HUDEP-2 (cell line): ENCODE results near the gene C1QTNF3.
"Not testable (repeated sequence)": the region's sequence is repeated elsewhere in the genome, so short reads cannot be mapped to it uniquely, and the experiment has no call there.

ENCODE experiments used
- DNase-seq, 76 experiments: peaks; one replicate each; lab custom pipeline; 2025; ENCODE audit not compliant: unreplicated experiment in 76 of 76; lab: John Stamatoyannopoulos, UW

Gene C1QTNF3, protein sequence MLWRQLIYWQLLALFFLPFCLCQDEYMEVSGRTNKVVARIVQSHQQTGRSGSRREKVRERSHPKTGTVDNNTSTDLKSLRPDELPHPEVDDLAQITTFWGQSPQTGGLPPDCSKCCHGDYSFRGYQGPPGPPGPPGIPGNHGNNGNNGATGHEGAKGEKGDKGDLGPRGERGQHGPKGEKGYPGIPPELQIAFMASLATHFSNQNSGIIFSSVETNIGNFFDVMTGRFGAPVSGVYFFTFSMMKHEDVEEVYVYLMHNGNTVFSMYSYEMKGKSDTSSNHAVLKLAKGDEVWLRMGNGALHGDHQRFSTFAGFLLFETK

DNA sequence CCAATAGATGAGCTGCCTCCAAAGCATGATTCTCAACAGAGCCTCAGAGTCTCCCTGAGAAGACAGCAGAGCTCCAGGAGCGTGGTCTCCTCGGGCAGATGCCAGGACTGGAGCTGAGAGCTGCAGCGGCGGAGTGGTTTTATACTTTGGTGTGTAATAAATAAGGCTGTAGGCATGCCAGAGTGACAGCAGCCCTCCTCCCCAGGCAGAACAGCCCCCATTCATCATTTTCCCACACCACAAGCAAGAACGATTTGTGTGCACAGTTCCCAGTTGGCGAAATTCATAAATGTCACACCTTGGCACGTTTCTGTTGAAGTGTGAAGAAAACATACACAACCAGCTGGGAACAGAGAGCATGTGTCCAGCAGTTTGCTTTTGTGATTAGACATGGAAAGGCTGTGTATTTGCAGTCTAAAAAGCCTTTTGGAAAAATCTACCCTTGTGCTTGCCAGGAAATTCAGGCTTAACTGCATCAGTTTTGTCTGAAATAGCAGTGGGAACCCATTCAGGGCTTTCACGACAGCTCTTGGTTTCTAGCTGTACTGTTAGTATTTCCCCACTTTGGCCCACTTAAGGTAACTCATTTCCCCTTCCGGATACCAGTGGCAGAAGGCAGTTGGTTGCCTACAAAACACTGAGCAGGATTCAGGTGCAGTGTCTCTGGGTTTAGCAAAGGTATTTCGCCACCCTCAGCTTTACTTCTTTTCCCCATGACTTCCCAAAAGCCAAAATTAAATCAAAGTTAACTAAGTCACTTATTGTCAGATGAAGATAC is at the start of gene C1QTNF3:
Gene C1QTNF3 (minus strand): TSS at position 115 of the 778 bp plus-strand sequence. CDS start 88 bp downstream, at position 27.
- DNase-seq: no peak

DNA sequence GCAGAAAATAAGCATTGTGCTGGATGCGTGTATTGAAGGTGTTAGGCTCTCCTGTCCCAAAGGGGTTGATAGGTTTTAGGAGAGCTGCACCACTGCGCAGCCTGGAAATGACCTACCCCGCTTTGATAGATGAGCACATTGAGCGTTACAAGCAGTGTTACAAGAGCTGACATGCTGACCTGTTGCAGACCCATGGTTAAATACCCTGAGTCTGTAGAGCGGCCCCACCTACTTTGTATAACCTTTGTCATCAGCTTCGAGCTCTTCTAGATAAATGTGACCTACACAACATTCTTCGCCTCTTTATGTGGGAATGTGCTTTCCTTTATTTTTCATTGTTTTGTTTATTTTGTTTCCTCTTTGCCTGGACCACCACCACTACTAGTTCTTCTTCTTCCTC is 48.0 kb upstream of the C1QTNF3 start:
- not testable (repeated sequence) for DNase-seq

DNA sequence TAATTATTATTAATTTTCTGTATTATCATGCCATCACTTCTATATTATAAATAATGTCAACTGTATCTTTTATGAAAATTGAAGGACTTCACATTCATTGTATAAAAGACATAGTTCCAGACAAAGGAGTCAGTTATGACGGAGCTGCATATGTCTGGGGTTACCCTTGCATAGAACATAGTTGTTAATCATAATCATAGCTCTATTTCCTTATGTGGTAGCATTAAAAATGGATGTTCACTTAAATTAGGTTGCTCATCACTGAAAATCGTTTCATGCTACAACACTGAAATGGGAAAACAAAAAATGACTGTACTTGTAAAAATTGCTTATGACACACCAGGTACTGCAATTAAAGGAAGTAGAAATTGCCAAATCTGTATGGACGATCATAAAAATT is 46.8 kb upstream of the C1QTNF3 start:
- not testable (repeated sequence) for DNase-seq

DNA sequence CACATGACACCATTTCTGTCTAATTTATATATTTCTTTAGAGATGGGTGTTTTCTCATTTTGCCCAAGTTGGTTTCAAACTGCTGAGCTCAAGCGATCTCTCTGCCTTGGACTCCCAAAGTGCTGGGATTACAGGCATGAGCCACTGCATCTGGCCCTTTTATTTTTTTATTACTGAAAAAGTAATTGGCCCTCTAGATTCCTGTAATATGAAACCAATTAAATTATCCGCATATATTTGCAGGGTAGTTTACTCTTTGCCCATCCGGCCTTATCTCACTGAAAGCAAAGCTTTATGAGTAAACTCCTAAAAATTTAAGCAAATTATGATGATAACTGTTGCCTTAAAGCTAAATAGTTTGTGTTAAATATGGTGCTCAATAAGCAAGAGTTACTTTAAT is 44.7 kb upstream of the C1QTNF3 start:
- DNase-seq: not testable (repeated sequence)

DNA sequence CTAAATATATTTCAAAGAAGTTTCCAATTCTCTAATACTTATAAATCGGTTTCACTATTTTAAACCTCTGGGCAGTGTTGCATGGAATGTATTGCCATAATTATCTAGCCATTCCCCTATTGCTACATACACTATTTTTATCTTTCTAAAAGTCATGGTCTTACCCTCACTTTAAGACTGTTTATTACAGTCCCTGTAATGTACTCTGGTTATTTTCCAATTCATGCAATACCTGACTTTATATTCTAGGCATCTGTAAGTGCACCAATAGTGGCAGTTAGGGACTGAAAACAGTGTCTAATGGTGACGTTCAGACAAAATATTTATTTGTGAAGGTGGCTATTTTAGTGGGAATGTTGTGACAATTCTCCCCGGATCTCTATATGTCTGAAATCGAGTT is 40.9 kb upstream of the C1QTNF3 start:
- not testable (repeated sequence) for DNase-seq

DNA sequence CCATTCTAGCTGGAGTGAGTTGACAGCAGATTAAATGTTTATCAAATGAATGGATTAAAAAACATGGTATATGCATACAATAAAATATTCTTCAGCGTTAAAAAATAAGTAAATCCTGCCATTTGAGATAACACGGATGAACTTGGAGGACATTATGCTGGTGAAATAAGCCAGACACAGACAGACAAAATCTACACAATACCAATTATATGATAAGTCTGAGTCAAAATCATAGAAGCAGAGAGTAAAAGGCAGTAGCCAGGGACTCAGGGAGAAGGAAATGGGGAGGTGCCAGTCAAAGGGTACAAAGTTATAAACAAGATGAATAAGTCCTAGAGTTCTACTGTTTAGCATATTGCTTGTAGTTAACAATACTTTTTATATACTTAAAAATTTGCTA is 36.5 kb upstream of the C1QTNF3 start:
- not testable (repeated sequence) for DNase-seq

DNA sequence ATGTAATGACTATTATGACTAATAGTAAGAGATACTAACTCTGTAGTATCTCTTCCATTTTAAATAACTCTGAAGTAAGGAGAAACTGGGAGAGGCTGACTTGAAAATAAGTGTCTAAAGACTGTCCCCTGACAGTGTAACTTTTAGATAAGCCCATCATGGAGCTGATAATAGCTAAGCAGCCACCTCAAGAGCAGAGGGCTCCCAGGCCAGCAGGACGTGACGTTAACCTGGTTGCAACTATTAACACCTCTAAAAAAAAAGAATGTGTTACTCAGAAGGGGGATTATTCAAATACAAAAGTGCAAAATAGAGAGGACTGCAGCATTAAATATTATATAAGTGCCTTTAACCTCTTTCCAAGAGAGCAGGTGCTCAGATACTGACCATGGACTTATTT is 34.6 kb upstream of the C1QTNF3 start:
- peak in 10 of 76 experiments; percentile 0 to 29 (median 6) for DNase-seq

DNA sequence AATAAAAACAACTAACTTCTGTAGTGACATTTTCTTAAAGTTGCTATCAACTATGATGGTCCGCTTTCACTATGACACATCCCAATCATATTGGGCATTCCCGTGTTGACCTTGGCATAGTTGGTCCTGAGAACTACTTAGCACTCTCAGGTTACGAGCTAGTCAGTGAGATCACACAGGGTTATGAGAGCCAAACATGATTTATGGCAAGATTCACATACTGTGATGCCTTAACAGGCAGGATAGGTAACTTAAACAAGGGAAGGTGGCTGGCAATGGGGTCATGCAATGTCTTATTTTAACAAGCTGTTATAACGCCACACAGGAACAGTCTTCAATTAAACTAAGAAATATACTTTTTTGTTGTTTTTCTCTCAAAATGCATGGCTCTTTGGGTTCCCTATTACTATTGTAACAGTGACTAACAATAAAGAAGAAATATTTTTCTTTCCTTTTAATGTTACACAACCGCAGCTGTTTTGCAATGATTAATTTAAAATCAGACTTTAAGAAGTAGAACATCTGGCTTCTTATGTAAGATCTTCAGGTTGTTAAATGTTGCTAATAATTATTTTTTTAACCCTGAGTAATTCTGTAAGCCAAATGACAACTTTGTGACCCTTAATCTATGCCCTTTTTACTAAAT is 33.8 kb upstream of the C1QTNF3 start:
- DNase-seq: not testable (repeated sequence)

DNA sequence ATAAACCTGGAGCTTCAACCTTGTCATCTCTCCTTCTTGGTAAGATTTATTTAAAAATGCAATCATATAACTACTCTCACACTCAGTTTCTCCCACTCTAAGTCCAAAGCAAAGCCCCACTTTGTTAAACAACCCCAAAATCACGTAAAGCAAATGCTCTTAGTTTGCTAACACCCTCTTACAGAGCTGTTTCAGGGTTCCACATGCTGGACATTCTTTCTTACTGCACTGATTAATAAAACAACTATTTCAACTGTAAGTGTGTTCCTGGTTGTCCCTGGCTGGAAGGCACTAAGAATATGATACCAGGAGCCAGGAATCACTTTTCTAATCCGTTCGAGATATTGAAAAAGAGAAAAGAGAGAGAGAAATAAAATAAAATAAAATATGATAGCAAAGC is 31.5 kb upstream of the C1QTNF3 start:
- DNase-seq: not testable (repeated sequence)

DNA sequence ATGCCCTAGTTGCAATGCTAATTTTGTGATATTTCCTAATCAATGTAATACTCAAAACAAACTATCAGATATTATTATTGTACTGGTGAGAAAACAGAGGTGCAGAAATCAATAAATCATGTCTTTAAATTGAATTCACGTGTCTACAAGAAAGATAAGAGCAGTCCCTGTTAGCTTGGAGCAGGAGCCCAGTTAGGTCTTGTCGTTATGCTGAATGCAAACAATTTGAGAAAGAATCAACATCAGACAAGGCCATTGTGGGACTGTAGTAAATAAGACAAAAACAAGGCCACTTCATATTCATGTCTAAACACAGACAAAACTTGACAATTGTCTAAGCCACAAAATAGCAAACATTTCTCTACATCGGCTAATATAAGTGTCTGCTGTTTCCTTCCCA is 31.1 kb upstream of the C1QTNF3 start:
- not testable (repeated sequence) for DNase-seq

DNA sequence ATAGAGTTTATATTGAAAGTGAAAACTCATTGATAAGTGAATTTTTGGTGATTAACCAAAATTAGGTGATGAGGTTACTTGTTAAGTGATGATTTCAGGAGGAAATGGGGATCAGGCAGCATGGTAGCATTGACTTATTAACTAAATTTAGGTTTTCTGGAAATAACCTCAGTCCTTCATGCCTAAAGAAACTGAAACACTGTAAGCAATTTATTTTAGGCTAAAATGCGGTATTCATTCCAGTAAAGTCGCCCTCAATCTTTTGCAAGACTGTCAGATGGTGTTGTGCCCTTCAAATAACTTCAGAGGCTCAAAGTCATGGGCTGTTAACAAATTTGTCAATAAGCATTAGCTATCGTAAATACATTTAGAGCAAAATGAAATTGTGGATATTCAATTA is 27.6 kb upstream of the C1QTNF3 start:
- not testable (repeated sequence) for DNase-seq

DNA sequence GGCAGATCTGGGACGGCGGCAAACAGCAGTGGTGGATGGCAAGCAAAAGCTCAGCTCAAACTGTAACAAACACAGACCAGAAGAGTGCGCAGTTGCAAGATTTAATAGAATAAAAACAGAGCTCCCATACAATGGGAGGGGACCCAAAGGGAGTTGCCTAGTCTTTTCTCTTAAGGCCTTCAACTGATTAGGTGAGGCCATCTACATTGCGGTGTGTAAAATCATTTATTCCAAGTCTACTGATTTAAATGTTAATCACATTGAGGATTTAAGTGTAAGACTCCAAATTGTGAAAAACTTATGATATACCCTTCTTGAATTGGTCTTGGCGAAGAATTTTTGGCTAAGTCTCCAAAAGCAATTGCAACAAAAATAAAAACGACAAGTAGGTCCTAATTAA is 21.6 kb upstream of the C1QTNF3 start:
- DNase-seq: no peak

DNA sequence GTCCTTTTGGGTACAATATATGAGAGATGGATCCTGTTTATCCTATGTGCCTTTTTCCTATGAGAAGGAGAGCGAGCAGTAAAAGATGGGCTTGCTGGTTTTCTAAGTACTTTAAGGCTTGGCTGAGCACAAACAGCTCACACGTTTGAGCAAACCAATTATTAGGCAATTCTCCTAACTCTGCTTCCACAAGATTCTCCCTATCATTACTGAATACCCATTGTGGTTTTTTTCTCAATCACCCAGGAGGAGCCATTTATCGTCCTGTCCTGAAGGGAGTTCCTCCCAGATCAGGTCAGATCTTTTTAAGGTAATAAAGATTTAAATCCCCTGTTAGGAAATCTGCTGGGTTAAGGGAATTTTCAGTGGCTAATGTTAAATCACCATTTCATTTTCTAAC is 19.4 kb upstream of the C1QTNF3 start:
- no peak for DNase-seq

DNA sequence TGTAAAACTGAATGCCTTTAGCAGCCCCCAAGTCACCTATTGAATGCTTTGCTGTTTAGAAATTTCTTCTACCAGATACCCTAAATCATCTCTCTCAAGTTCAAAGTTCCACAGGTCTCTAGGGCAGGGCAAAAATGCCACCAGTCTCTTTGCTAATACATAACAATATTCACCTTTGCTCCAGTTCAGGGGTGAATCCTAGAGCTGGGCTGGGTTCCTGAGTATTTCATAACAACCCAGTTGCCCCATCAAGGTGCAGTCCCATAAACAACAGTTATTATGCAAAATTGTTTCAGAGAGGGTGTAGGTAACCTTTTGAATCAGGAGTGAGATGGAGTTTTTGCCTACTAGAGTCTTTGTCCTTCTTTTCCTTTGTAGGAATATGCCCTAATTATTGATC is 19.0 kb upstream of the C1QTNF3 start:
- DNase-seq: no peak

DNA sequence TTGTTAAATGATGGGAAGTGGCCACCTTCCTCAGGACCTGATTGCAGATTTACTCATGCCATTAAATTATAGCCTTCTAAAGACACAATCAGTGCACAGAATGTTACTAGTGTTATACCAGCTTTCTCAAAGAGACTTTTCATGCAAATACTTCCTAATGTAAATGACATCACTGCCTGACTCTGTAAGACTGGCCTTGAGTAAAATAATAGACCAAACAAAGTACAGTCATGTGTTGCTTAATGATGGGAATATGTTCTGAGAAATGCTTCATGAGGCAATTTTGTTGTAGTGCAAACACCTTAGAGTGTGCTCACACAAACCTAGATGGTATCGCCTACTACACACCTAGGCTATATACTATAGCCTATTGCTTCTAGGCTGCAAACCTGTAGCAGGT is 17.0 kb upstream of the C1QTNF3 start:
- DNase-seq: no peak

DNA sequence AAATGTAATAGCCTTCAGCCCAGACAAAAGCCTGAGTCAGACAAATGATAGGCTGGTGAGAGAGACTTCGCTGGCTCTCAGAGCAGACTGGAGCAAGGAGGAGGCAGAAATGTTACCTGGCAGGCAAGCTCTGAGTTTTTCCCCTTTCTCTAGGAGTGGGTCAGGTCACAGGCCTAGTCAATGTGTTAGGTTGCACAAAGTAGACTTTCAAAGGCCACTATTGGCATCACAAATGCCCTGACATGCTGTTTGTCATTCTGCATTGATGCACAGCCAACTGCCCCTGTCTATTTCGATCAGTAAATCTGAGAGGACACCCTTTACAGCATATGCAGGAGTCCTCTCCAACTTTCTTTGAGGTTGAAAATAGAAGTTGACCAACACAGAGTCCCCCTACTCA is 15.5 kb upstream of the C1QTNF3 start:
- no peak for DNase-seq

DNA sequence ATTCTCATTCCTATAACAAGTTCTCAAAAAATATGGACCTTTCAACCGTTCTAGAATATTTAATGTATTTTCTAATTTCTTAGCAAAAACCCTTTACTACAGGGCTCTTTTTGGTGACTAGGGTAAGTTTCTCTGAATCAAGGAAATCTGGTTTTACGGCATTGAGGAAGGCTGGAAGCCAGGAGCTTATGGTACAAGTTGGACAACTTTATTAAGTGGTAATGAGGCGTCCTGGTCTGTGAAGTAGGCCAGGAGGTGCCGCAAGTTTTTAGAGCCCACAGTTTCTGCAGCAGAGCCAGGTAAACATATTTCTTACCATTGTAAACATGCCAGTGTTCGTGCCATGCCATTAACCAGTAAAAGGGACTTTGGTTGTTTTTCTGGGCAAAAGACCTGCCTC is 14.6 kb upstream of the C1QTNF3 start:
- no peak for DNase-seq

DNA sequence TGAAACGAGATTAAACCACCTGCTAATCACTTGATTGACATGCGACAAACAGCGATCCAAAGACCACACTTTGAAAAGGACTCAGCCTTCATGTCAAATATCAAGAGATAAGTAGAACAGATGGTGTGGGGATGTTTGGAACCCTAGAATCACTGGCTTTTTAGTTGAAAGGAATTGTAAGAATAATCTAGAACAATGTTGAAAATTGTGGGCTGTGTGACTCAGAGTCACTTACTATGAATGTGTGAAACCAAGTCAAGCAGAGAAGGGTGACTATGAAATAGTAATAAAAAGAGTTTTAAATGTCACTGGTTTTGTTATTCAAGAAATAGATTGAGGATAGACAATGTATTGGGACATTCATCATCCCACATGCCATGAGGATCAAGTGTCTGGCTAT is 14.1 kb upstream of the C1QTNF3 start:
- no peak for DNase-seq

DNA sequence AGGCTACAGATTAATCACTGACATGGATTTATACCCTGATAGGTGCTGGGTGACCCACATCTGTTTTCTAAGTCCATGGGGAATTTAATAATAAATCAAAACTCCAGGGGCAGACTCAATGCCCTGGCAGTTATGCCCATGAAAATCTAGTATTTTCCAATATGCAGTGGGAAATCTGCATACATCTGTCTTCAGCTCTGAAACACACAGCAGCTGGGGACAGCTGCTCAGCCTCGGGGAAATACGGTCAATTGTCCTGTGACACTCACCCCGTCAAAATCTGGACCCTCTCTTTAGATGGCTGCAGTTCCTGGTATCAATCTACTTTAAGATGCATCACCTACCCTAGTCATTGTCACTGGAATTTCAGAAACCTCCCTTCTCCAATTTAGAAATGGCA is 12.7 kb upstream of the C1QTNF3 start:
- no peak for DNase-seq

DNA sequence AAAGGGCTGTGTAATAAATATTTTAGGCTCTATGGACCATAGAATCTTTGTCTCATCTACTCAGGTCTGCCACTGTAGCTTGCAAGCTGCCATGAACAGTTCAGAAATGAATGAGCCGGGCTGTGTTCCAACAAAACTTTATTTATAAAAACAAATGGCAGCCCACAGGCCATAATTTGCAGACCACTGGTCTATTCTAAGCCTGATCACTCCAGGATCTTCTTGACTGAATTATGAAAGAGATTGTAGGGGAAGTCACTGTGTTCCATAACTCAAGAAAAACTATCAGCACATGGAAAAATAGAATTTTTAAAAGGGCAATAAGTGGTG is 11.4 kb upstream of the C1QTNF3 start:
- no peak for DNase-seq

DNA sequence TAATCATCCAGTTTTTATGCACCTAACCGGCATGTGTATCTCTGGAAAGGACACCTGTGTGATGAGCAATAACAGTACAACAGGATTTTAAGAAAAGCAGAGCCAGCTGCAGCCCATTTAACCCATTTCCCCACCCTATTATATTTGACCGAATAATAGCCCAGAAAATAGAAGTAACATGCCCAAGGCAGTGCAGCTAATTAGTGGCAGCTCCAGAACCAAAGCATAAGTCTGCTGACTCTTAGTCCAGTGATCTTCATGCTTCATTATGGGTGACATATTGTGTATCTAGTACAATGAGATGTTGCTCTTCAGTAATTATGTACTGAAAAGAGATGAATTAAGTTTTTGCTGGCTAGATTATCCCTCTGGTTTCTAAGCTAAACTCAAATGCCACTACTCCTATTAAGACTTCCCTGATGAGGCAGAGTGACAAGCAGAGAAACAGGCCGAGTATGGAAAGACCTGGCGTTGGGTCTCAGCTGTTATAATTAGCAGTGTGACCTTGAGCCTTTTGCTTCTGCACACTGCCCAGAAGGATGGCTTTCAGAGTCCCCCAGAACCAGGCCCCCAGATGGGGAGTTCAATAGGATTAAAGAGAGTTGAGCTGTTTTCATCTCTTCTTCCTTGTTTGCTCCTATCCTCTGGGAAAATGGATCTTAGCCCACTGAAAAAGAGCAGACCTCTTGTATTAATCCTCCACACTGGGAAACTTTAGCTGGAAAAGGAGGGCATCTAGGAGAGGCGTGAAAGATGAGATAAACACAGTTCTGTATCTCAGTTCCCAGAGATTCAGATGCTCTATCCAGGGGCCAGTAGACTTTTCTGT is 10.8 kb upstream of the C1QTNF3 start:
- DNase-seq: no peak
